HepG2 (cell line): ENCODE data around the gene CFAP54. TPM values are rescaled to one million over a fixed set of nuclear protein-coding genes. Genes with fewer than 3 reads are reported as not detected.

Experiments
- ATAC-seq: fragments of 200-7000 bp; cut with Tn5 transposase; 3 replicates; pipeline ENCODE4 v1.9.1; 2020; ENCODE audit warnings: mild to moderate bottlenecking, moderate library complexity
- BruUV-seq: library from RNA; stranded (reverse); fragments of 400-500 nt; replicated peaks from 2 replicates; lab custom pipeline; 2021; lab: Mats Ljungman, UMichigan
- CTCF ChIA-PET: fragments of 300-600 bp; formaldehyde crosslinking; extraction: SDS; loops from one replicate; lab custom pipeline; 2021; ENCODE audit warnings: low total read pairs, inconsistent platforms, low intra/inter-chr PET ratio; lab: Yijun Ruan, JAX
- POLR2A ChIA-PET: fragments of 350-600 bp; sonication (Branson Sonifier 250); formaldehyde crosslinking; loops from one replicate; lab custom pipeline; 2020; ENCODE audit warnings: antibody characterized with exemption, inconsistent platforms; lab: Yijun Ruan, JAX
- DNase-seq: peaks from one replicate; pipeline ENCODE4 v3.0.0-alpha.2; 2015; ENCODE audit warnings: low spot score
- FAIRE-seq: peaks from 3 replicates; lab custom pipeline; 2011; peaks lifted over from hg19 to GRCh38; lab: Jason Lieb, UNC
- H2AFZ ChIP-seq: one replicate; pipeline ENCODE4 v1.6.1; 2011; ENCODE audit warnings: low read length, inconsistent platforms
- H3K27ac ChIP-seq: fragments of 300-600 bp; 3 replicates; pipeline ENCODE4 v1.8.0; 2011; ENCODE audit warnings: mixed run types, mild to moderate bottlenecking, mixed read lengths, low read length, inconsistent platforms; ENCODE audit not compliant: insufficient read depth; ENCODE audit errors: extremely low read length
- H3K27me3 ChIP-seq, 2 experiments: fragments of 200-600 bp in 1 of 2; 2 replicates in 1 of 2; 3 replicates in 1 of 2; pipeline versions ENCODE4 v1.6.0 to v1.8.0; 2011; ENCODE audit warnings: low read length in 2 of 2, mild to moderate bottlenecking in 2 of 2, moderate library complexity in 2 of 2, inconsistent platforms in 1 of 2; ENCODE audit not compliant: insufficient read depth in 2 of 2, control insufficient read depth in 1 of 2
- H3K36me3 ChIP-seq, 2 experiments: fragments of 200-600 bp in 1 of 2; replicated peaks in 1 of 2; 2 replicates in 1 of 2; 3 replicates in 1 of 2; pipeline versions ENCODE4 v1.5.1 to v1.8.0; 2011; ENCODE audit warnings: low read length in 2 of 2, inconsistent platforms in 1 of 2; ENCODE audit not compliant: insufficient read depth in 2 of 2, control insufficient read depth in 1 of 2
- H3K4me1 ChIP-seq: 2 replicates; pipeline ENCODE4 v1.5.1; 2012; ENCODE audit warnings: low read length, inconsistent platforms; ENCODE audit not compliant: insufficient read depth
- H3K4me2 ChIP-seq: 2 replicates; pipeline ENCODE4 v1.6.0; 2011; ENCODE audit warnings: low read depth, low read length, inconsistent platforms
- H3K4me3 ChIP-seq, 3 experiments: fragments of 200-600 bp in 1 of 3; sonication (generic), shearing (Covaris generic) in 1 of 3; replicated peaks in 1 of 3; 2 replicates each; pipeline ENCODE4 v1.5.1; 2011 to 2016; ENCODE audit warnings: low read length in 3 of 3, inconsistent platforms in 2 of 3, low read depth in 2 of 3, mild to moderate bottlenecking in 2 of 3, control low read depth in 1 of 3, mixed read lengths in 1 of 3; ENCODE audit not compliant: insufficient read depth in 1 of 3
- H3K79me2 ChIP-seq: one replicate; pipeline ENCODE4 v1.6.1; 2011; ENCODE audit warnings: low read length, inconsistent platforms; ENCODE audit not compliant: insufficient read depth
- H3K9ac ChIP-seq: 2 replicates; pipeline ENCODE4 v1.6.0; 2011; ENCODE audit warnings: mild to moderate bottlenecking, low read depth, low read length, inconsistent platforms; ENCODE audit not compliant: insufficient read depth
- H3K9me3 ChIP-seq: 2 replicates; pipeline ENCODE4 v1.5.1; 2012; ENCODE audit warnings: mild to moderate bottlenecking, low read length
- H4K20me1 ChIP-seq: 2 replicates; pipeline ENCODE4 v1.6.0; 2011; ENCODE audit warnings: inconsistent platforms, mild to moderate bottlenecking, low read length, moderate library complexity; ENCODE audit not compliant: insufficient read depth
- AKNA ChIP-seq: sonication (generic); formaldehyde crosslinking; IDR thresholded peaks from 2 replicates; pipeline ENCODE4 v1.4.0; 2020; ENCODE audit warnings: missing genetic modification reagents, borderline replicate concordance
- CERS6 ChIP-seq: sonication (generic); formaldehyde crosslinking; IDR thresholded peaks from 2 replicates; pipeline ENCODE4 v1.5.0; 2020; ENCODE audit warnings: missing genetic modification reagents
- ZNF263 ChIP-seq: sonication (generic); formaldehyde crosslinking; IDR thresholded peaks from 2 replicates; pipeline ENCODE4 v1.4.0; 2020; ENCODE audit warnings: missing genetic modification reagents
- WGBS: methylation state at CpG from one replicate; pipeline ENCODE4 v1.1.6; 2017; ENCODE audit warnings: low lambda C conversion rate; 5-methylcytosine and 5-hydroxymethylcytosine counted together
- in situ Hi-C: cut with HindIII; loops from 2 replicates; pipeline ENCODE4 v1.10.0; 2017; ENCODE audit warnings: low pct_unique_long_range_greater_than_20kb; ENCODE audit not compliant: extremely low pct_ligation_motif_present
- intact Hi-C: fragments of 100-400 bp; cut with micrococcal nuclease; formaldehyde crosslinking; loops from one replicate; pipeline ENCODE4 v1.10.0; 2022; ENCODE audit not compliant: unreplicated experiment
- polyA plus RNA-seq, 8 experiments: library from polyadenylated mRNA; depleted of rRNA in 3 of 8; stranded (reverse) in 7 of 8; unstranded in 1 of 8; fragments of >200 nt; fragmentation: Illumina TruSeq in 4 of 8; extraction: Trizol in 4 of 8; gene quantifications; 2 replicates each; pipeline versions ENCODE4 v1.2.1 to v1.2.3, GENCODE V29; 2011 to 2016; ENCODE audit warnings: low read depth in 4 of 8, missing spikeins in 1 of 8, mixed read lengths in 1 of 8; ENCODE audit not compliant: insufficient read depth in 1 of 8
- total RNA-seq, 5 experiments: library from RNA; depleted of rRNA; stranded (reverse); fragments of >200 nt; fragmentation: Illumina TruSeq; extraction: Trizol; gene quantifications; 2 replicates each; pipeline ENCODE4 v1.2.3, GENCODE V29; 2016; ENCODE audit warnings: low read depth in 1 of 5

Gene CFAP54
- total and polyA plus RNA-seq, 2 of the 13 experiments (the other 11 are each of a cell fraction or from before 2014, with no cell fraction given): not detected

GRCh38 chr12:96635844-96636243, 146.5 kb downstream of the CFAP54 start:
- FAIRE-seq: no peak
- CTCF ChIA-PET: no interaction called here
- WGBS: 14% methylated on average over 2 of the region's 3 CpGs
- POLR2A ChIA-PET: no interaction called here
- in situ Hi-C loops: no loop called here
- no TSS peak for BruUV-seq
- H3K4me2 ChIP-seq: no peak overlapping the region
- H3K27ac ChIP-seq: no peak overlapping the region
- no peaks in the 10 kb centered on the region for H4K20me1 ChIP-seq
- DNase-seq: no peak
- H3K4me3 ChIP-seq: no peak overlapping the region
- ATAC-seq: no peak
- no peak overlapping the region for H3K9ac ChIP-seq
- no peak overlapping the region for H2AFZ ChIP-seq
- H3K4me1 ChIP-seq: no peaks in the 10 kb centered on the region
- no peaks in the 10 kb centered on the region for H3K79me2 ChIP-seq
- H3K27me3 ChIP-seq: no peaks in the 10 kb centered on the region
- no peaks in the 10 kb centered on the region for H3K9me3 ChIP-seq
- TF ChIP-seq ZNF263 (CRISPR knock-in tag) (peak; percentile 55; the same call in 1 of the 2 replicates), CERS6 (no peak), AKNA (CRISPR knock-in tag) (no peak)
- TF ChIP-seq, all 625 proteins: peak for 1
- no peaks in the 10 kb centered on the region for H3K36me3 ChIP-seq
- intact Hi-C loops: no loop called here
